H1 (cell line): ENCODE measurements around the gene IQUB. TPM values are rescaled to one million over a fixed set of nuclear protein-coding genes. Genes with fewer than 3 reads are reported as not detected.

Source experiments
- BACH1 ChIP-seq: IDR thresholded peaks from 2 replicates; pipeline ENCODE4 v1.6.1; 2012; ENCODE audit warnings: low read length, improper control_type of control experiment
- CBX8 ChIP-seq: fragments of 300-800, 300-1000 bp; sonication (generic); IDR thresholded peaks from 2 replicates; pipeline ENCODE4 v1.7.1; 2016; ENCODE audit warnings: low read depth, low read length, borderline replicate concordance
- CHD7 ChIP-seq: fragments of 300-600 bp; sonication (generic); IDR thresholded peaks from 2 replicates; pipeline ENCODE4 v1.7.1; 2012; ENCODE audit warnings: low read length, moderate library complexity, mild to moderate bottlenecking, inconsistent platforms; ENCODE audit not compliant: insufficient replicate concordance
- CTBP2 ChIP-seq: IDR thresholded peaks from 2 replicates; pipeline ENCODE4 v1.7.0; 2011; ENCODE audit warnings: borderline replicate concordance, mild to moderate bottlenecking, moderate library complexity, mixed read lengths, low read length; ENCODE audit not compliant: insufficient read depth, insufficient read length
- CTCF ChIP-seq, 3 experiments: IDR thresholded peaks; 1 replicate in 2 of 3; 2 replicates in 1 of 3; pipeline versions ENCODE4 v1.5.1 to v1.6.1; 2011; ENCODE audit warnings: low read length in 3 of 3, mild to moderate bottlenecking in 3 of 3, inconsistent platforms in 2 of 3, low read depth in 1 of 3, moderate library complexity in 1 of 3; ENCODE audit not compliant: insufficient read depth in 1 of 3; ENCODE audit errors: control extremely low read depth in 1 of 3
- EZH2 ChIP-seq: fragments of 200-600 bp; sonication (generic); IDR thresholded peaks from 2 replicates; pipeline ENCODE4 v1.7.1; 2012; ENCODE audit warnings: low read depth, mild to moderate bottlenecking, moderate library complexity, low read length, inconsistent platforms; ENCODE audit not compliant: severe bottlenecking
- GABPA ChIP-seq: IDR thresholded peaks from 2 replicates; pipeline ENCODE4 v1.6.1; 2011; ENCODE audit warnings: mild to moderate bottlenecking, low read length, moderate library complexity, borderline replicate concordance; ENCODE audit not compliant: insufficient read depth
- GTF2F1 ChIP-seq: IDR thresholded peaks from 2 replicates; pipeline ENCODE4 v1.6.1; 2012; ENCODE audit warnings: low read depth, low read length, improper control_type of control experiment, borderline replicate concordance
- RXRA ChIP-seq: IDR thresholded peaks from 2 replicates; pipeline ENCODE4 v1.6.1; 2011; ENCODE audit warnings: low read depth, mild to moderate bottlenecking, low read length, moderate library complexity; ENCODE audit not compliant: insufficient read depth
- polyA plus RNA-seq, 7 experiments: library from polyadenylated mRNA; depleted of rRNA in 3 of 7; stranded (reverse) in 5 of 7; unstranded in 2 of 7; fragments of >200 nt in 5 of 7; fragments of 200-250 nt in 2 of 7; gene quantifications; 1 replicate in 5 of 7; 2 replicates in 1 of 7; 4 replicates in 1 of 7; pipeline versions ENCODE4 v1.2.1 to v1.2.3, GENCODE V29; 2011 to 2013; ENCODE audit warnings: missing spikeins in 2 of 7, mixed read lengths in 2 of 7
- total RNA-seq: library from RNA; stranded (reverse); fragmentation: NEBNext Ultra II Directional; extraction: Animal tissue kit (Norgen Biotek cat#: 25700); gene quantifications from 2 replicates; pipeline ENCODE4 v1.2.1, GENCODE V29; 2021

The IQUB gene
- total and polyA plus RNA-seq, 2 of the 8 experiments (the other 6 are each of a cell fraction or from before 2014, with no cell fraction given) = 0.12 to 0.82 TPM

GRCh38 chr7:123528265-123528664 is 6.1 kb downstream of the IQUB start (continued):
- TF ChIP-seq CHD7 (no peak), BACH1 (no peak), CTCF (IDR thresholded peaks at IDR 0.05; ENCODE audit: control extremely low read depth in 1 of 3, insufficient read depth in 1 of 3, low read depth in 1 of 3, low read length in 3 of 3) (no peak), GTF2F1 (no peak), EZH2 (no peak), CBX8 (no peak), GABPA (no peak), CTBP2 (no peak), RXRA (no peak)
- TF ChIP-seq, all 59 proteins: peak for 0
